Measurements from ENCODE around the gene CLNS1A. TPM values are rescaled to one million over a fixed set of nuclear protein-coding genes. Genes with fewer than 3 reads are reported as not detected.

The CLNS1A gene
- total and polyA plus RNA-seq, 10 donors: 66.2 to 111 (median 81.7) TPM

DNA sequence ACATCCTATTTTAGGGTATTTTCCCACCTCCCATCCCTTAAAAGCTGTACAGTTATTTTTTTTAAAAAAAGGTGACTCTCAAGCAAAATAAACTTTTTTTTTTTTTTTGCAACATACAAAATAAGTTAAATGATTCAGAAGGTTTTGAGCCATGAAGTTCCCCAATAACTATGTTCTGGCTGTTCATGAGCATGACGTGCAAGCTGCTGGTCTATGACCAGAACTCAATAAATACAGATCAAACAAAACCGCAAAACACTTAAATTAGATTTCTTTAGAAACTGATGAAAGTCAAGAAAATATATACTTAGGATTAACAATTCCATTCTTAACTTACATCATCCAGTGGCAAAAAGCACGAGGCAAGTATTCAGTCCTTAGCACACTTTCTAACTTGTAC, 24.1 kb upstream of the CLNS1A start:
- intact Hi-C loops (cut with DNase I; ENCODE audit: low total_unique reads): no loop called here
- Histone ChIP-seq H3K36me3 (peaks cover 0 to 28% (median 10%) of the 10 kb centered on the region in 6 donors), H3K27me3 (replicated peaks in 1 of 7) (no peaks in the 10 kb centered on the region), H3K9me3 (no peaks in the 10 kb centered on the region), H3K4me3 (no peak overlapping the region), H3K27ac (peak overlapping the region in 3 of 8 donors; percentile 20 to 41 (median 29)), H3K4me1 (peaks cover 0 to 31% (median 13%) of the 10 kb centered on the region in 6 donors)
- no peak for TF ChIP-seq POLR2A (IDR thresholded peaks at IDR 0.05)
- TF ChIP-seq, protein P1, sequence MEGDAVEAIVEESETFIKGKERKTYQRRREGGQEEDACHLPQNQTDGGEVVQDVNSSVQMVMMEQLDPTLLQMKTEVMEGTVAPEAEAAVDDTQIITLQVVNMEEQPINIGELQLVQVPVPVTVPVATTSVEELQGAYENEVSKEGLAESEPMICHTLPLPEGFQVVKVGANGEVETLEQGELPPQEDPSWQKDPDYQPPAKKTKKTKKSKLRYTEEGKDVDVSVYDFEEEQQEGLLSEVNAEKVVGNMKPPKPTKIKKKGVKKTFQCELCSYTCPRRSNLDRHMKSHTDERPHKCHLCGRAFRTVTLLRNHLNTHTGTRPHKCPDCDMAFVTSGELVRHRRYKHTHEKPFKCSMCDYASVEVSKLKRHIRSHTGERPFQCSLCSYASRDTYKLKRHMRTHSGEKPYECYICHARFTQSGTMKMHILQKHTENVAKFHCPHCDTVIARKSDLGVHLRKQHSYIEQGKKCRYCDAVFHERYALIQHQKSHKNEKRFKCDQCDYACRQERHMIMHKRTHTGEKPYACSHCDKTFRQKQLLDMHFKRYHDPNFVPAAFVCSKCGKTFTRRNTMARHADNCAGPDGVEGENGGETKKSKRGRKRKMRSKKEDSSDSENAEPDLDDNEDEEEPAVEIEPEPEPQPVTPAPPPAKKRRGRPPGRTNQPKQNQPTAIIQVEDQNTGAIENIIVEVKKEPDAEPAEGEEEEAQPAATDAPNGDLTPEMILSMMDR (IDR thresholded peaks at IDR 0.05 in 8 of 11, conservative IDR thresholded peaks at IDR 0.05 in 3 of 11): no peak
- TF ChIP-seq POLR2AphosphoS5 (IDR thresholded peaks at IDR 0.05): no peak
- WGBS, 5 donors: 86 to 94% (median 89%) methylated on average over 3 of the region's 3 CpGs
- DNase-seq: no peak

DNA sequence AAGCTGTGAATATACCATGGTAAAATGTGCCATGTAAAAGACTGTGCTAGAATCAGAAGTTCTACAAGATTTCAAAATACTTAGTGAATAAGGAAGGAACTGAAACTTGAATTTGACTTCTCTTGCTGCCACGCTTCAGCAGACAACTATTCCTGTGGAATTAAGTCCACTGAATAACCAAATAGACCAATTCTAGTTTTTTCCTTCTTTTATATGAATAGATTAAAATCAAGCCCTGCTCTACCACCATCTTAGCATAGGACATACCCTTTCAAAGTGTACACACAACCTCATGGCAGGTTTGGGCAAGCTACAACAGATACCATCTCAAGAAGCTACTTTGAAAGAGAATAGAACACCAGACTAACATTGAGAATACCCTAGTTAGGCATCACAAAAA, 23.4 kb upstream of the CLNS1A start:
- TF ChIP-seq, protein P1 (IDR thresholded peaks at IDR 0.05 in 8 of 11, conservative IDR thresholded peaks at IDR 0.05 in 3 of 11): no peak
- TF ChIP-seq POLR2AphosphoS5 (IDR thresholded peaks at IDR 0.05) (no peak), POLR2A (IDR thresholded peaks at IDR 0.05) (no peak)
- intact Hi-C loops (cut with DNase I; ENCODE audit: low total_unique reads): no loop called here
- Histone ChIP-seq H3K36me3 (peaks cover 0 to 21% (median 4%) of the 10 kb centered on the region in 6 donors), H3K4me1 (peaks cover 0 to 31% (median 13%) of the 10 kb centered on the region in 6 donors), H3K4me3 (no peak overlapping the region), H3K27me3 (replicated peaks in 1 of 7) (no peaks in the 10 kb centered on the region), H3K9me3 (no peaks in the 10 kb centered on the region), H3K27ac (peak overlapping the region in 4 of 8 donors; percentile 20 to 41 (median 24))
- 35 to 74% (median 57%) methylated on average over 1 of the region's 1 CpG for WGBS, 5 donors
- no peak for DNase-seq

- WGBS, 5 donors: 78 to 92% (median 87%) methylated on average over 4 of the region's 4 CpGs
- Histone ChIP-seq H3K36me3 (no peaks in the 10 kb centered on the region), H3K4me3 (no peak overlapping the region), H3K4me1 (peaks cover 0 to 22% (median 11%) of the 10 kb centered on the region in 6 donors), H3K27ac (no peak overlapping the region), H3K27me3 (replicated peaks in 1 of 7) (no peaks in the 10 kb centered on the region), H3K9me3 (no peaks in the 10 kb centered on the region)
- intact Hi-C loops (cut with DNase I; ENCODE audit: low total_unique reads): no loop called here
- TF ChIP-seq, protein P1 (IDR thresholded peaks at IDR 0.05 in 8 of 11, conservative IDR thresholded peaks at IDR 0.05 in 3 of 11): no peak
- no peak for TF ChIP-seq POLR2AphosphoS5 (IDR thresholded peaks at IDR 0.05)
- TF ChIP-seq POLR2A (IDR thresholded peaks at IDR 0.05): no peak
- DNase-seq: no peak
Observed at GRCh38 chr11:77658213-77659013, 20.8 kb upstream of the CLNS1A start.

GRCh38 chr11:77656362-77656761, 18.8 kb upstream of the CLNS1A start:
- Histone ChIP-seq H3K4me1 (peaks cover 0 to 18% (median 10%) of the 10 kb centered on the region in 6 donors), H3K4me3 (no peak overlapping the region), H3K27me3 (replicated peaks in 1 of 7) (no peaks in the 10 kb centered on the region), H3K9me3 (no peaks in the 10 kb centered on the region), H3K27ac (no peak overlapping the region), H3K36me3 (no peaks in the 10 kb centered on the region)
- no peak for TF ChIP-seq POLR2AphosphoS5 (IDR thresholded peaks at IDR 0.05)
- TF ChIP-seq POLR2A (IDR thresholded peaks at IDR 0.05): no peak
- TF ChIP-seq, protein P1 (IDR thresholded peaks at IDR 0.05 in 8 of 11, conservative IDR thresholded peaks at IDR 0.05 in 3 of 11): no peak
- intact Hi-C loops (cut with DNase I; ENCODE audit: low total_unique reads): no loop called here
- 87 to 93% (median 89%) methylated on average over 7 of the region's 7 CpGs for WGBS, 5 donors
- DNase-seq: no peak

All from spleen (tissue), 11 donors.